Naive thymus-derived CD8-positive, alpha-beta T cell (primary cell): Measurements from ENCODE around the gene C1QTNF8. TPM values are rescaled to one million over a fixed set of nuclear protein-coding genes. Genes with fewer than 3 reads are reported as not detected.

ENCODE experiments used
- ATAC-seq, 2 donors: fragments of 150-1000 bp; cut with Tn5 transposase in 1 of 2; sonication (Bioruptor Pico), chemical (Tn5 transposase) in 1 of 2; 1 replicate in 1 of 2; 2 replicates in 1 of 2; pipeline ENCODE4 v1.10.0; 2021; ENCODE audit warnings: mild to moderate bottlenecking in 2 of 2, moderate library complexity in 2 of 2
- POLR2A ChIA-PET: fragments of 350-600 bp; sonication (Branson Sonifier 250); formaldehyde crosslinking; loops from one replicate; lab custom pipeline; 2021; ENCODE audit warnings: antibody characterized with exemption; lab: Charles Lee
- DNase-seq, 10 donors: peaks; one replicate each; pipeline versions ENCODE4 v3.0.0 to v3.0.0-alpha.2; 2020 to 2022
- H3K27ac Mint-ChIP-seq, 10 donors: one replicate each; pipeline ENCODE4 v1.8.0; 2020 to 2022; ENCODE audit warnings: mild to moderate bottlenecking in 10 of 10, mixed read lengths in 10 of 10, moderate library complexity in 4 of 10, inconsistent platforms in 1 of 10
- H3K27me3 Mint-ChIP-seq, 5 donors: one replicate each; pipeline ENCODE4 v1.8.0; 2021 to 2022; ENCODE audit warnings: mixed read lengths in 5 of 5
- H3K36me3 Mint-ChIP-seq, 3 donors: one replicate each; pipeline ENCODE4 v1.8.0; 2020 to 2022; ENCODE audit warnings: mixed read lengths in 3 of 3, mild to moderate bottlenecking in 2 of 3, inconsistent platforms in 1 of 3
- H3K4me1 Mint-ChIP-seq, 4 donors: one replicate each; pipeline ENCODE4 v1.8.0; 2021 to 2022; ENCODE audit warnings: mixed read lengths in 4 of 4
- H3K4me3 Mint-ChIP-seq, 10 donors: one replicate each; pipeline ENCODE4 v1.8.0; 2020 to 2022; ENCODE audit warnings: mild to moderate bottlenecking in 10 of 10, mixed read lengths in 10 of 10, moderate library complexity in 6 of 10, inconsistent platforms in 1 of 10
- H3K9me3 Mint-ChIP-seq, 9 donors: one replicate each; pipeline ENCODE4 v1.8.0; 2020 to 2022; ENCODE audit warnings: mixed read lengths in 9 of 9, mild to moderate bottlenecking in 3 of 9, inconsistent platforms in 1 of 9, moderate library complexity in 1 of 9
- polyA plus RNA-seq, 3 donors: library from polyadenylated mRNA; unstranded; fragments of 300-500 nt; fragmentation: Illumina TruSeq; gene quantifications; one replicate each; pipeline ENCODE4 v1.2.3, GENCODE V29; 2021
- total RNA-seq, 8 experiments: library from RNA in 2 of 8; stranded (reverse) in 2 of 8; gene quantifications; one replicate each; pipeline ENCODE4 v1.2.3 and lab custom pipeline; 2021 to 2026

Gene C1QTNF8
- total and polyA plus RNA-seq, 5 experiments from 2014 or later, result not detected

DNA sequence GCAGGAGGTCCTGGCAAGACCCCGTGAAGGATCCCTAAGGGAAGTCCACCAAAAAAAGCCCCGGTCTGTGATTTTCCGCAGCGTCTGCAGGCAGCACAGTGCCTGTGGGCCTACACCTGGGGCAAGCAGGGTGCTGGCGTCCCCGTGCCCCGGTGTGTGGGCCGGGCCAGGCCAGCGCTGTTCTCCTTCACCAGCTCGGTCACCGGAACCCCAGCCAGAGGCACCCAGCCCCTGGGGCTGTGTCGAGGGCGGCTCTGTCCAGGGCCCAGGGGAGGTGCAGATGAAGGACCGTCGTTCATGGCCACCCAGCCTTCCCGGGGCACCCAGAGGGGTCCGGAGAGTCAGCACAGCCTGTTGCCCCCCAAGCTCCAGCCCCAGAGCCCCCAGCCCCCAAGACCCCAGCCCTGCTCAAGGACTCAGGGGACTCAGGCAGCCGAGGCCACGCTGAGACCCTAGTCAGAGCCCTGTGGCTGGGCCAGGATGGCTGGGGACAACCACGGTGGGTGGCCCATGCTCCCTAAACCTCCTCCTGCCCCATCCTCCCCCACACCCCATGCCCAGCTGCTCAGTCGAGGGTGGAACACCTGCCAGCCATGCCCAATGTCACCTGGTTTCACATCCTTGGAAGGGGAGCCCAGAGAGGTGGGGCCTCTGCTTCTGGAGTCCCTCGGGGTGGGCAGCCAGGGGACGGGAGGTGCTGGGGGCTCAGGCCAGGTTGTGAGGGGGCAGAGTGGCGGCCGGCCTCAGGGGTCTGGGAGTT, 5.7 kb upstream of the C1QTNF8 start:
- no peaks in the 10 kb centered on the region for H3K9me3 Mint-ChIP-seq
- no peaks in the 10 kb centered on the region for H3K36me3 Mint-ChIP-seq
- H3K4me1 Mint-ChIP-seq, result no peaks in the 10 kb centered on the region
- no peak for DNase-seq
- H3K27me3 Mint-ChIP-seq, result peaks cover 0 to 25% (median 8%) of the 10 kb centered on the region in 5 donors
- ATAC-seq, result no peak
- H3K4me3 Mint-ChIP-seq, result no peak overlapping the region
- POLR2A ChIA-PET, result interaction anchor here (1.2 kb wide), 1 partner anchor 120 kb away, joined by 3 read pairs; the partner anchor contains the start of gene SOX8
- no peak overlapping the region for H3K27ac Mint-ChIP-seq

GRCh38 chr16:1101133-1101532, 5.1 kb upstream of the C1QTNF8 start:
- H3K27me3 Mint-ChIP-seq, result peaks cover 0 to 25% (median 8%) of the 10 kb centered on the region in 5 donors
- ATAC-seq, result no peak
- no peaks in the 10 kb centered on the region for H3K4me1 Mint-ChIP-seq
- no peak overlapping the region for H3K4me3 Mint-ChIP-seq
- POLR2A ChIA-PET, result interaction anchor here (1.2 kb wide), 2 partner anchors 21 to 120 kb away, joined by 3 read pairs; partner anchors contain the start of gene SOX8
- no peaks in the 10 kb centered on the region for H3K36me3 Mint-ChIP-seq
- H3K9me3 Mint-ChIP-seq, result no peaks in the 10 kb centered on the region
- DNase-seq, result no peak
- no peak overlapping the region for H3K27ac Mint-ChIP-seq

DNA sequence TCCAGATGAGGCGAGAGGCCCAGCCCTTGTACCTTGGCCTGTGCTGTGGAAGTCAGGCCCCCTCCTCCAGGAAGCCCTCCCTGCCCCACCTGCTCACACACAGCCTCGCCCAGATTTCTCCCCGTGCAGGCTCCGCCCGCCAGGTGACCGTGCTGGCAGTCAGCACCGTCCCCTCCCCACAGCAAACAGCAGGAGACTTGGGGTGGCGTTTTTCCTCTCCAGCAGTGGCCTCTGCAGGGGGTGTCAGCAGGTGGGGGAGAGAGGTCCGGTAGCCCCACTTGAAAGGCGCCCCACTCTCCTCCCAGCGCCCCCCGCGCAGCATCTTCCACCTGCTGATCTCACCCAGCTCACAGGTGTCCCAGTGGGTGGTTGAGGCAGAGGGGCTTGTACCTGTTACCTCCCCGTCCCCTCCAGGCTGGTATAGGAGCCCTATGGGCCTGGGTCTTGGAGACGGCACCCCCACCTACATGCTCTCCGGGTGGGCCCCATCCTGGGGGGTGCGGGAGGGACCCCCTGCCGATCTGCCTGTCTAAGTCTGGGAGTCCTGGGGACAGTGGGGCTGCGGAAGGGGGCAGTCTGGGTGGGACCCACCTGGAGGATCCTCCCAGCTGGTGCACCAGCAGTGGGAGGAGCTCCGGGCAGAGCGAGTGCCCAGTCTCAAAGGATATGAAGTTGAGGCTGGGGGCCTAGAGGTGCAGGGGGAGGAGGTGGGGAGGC, 4.2 kb upstream of the C1QTNF8 start:
- Mint-ChIP-seq H3K4me1 (no peaks in the 10 kb centered on the region), H3K9me3 (no peaks in the 10 kb centered on the region), H3K27ac (no peak overlapping the region), H3K36me3 (no peaks in the 10 kb centered on the region), H3K4me3 (no peak overlapping the region), H3K27me3 (peaks cover 0 to 19% (median 4%) of the 10 kb centered on the region in 5 donors)
- no peak for DNase-seq
- no peak for ATAC-seq
- POLR2A ChIA-PET, result interaction anchor here (1.2 kb wide), 1 partner anchor 22 kb away, joined by 3 read pairs; no protein-coding TSS in a partner anchor

GRCh38 chr16:1099189-1100083, 3.4 kb upstream of the C1QTNF8 start:
- H3K9me3 Mint-ChIP-seq, result no peaks in the 10 kb centered on the region
- H3K4me3 Mint-ChIP-seq, result no peak overlapping the region
- POLR2A ChIA-PET, result no interaction called here
- H3K4me1 Mint-ChIP-seq, result no peaks in the 10 kb centered on the region
- H3K36me3 Mint-ChIP-seq, result no peaks in the 10 kb centered on the region
- peaks cover 0 to 14% (median 4%) of the 10 kb centered on the region in 5 donors for H3K27me3 Mint-ChIP-seq
- DNase-seq (no peak), ATAC-seq (no peak)
- no peak overlapping the region for H3K27ac Mint-ChIP-seq

- ATAC-seq (no peak), DNase-seq (no peak)
- Mint-ChIP-seq H3K4me3 (no peak overlapping the region), H3K4me1 (no peaks in the 10 kb centered on the region), H3K27ac (no peak overlapping the region), H3K36me3 (no peaks in the 10 kb centered on the region), H3K9me3 (no peaks in the 10 kb centered on the region), H3K27me3 (peaks cover 0 to 10% (median 0%) of the 10 kb centered on the region in 5 donors)
- POLR2A ChIA-PET, result no interaction called here
Measured at GRCh38 chr16:1098266-1098991, 2.4 kb upstream of the C1QTNF8 start.

- H3K36me3 Mint-ChIP-seq, result no peaks in the 10 kb centered on the region
- no peak overlapping the region for H3K4me3 Mint-ChIP-seq
- DNase-seq (no peak), ATAC-seq (no peak)
- H3K27ac Mint-ChIP-seq, result no peak overlapping the region
- POLR2A ChIA-PET, result no interaction called here
- H3K9me3 Mint-ChIP-seq, result no peaks in the 10 kb centered on the region
- H3K4me1 Mint-ChIP-seq, result no peaks in the 10 kb centered on the region
- peaks cover 0 to 10% (median 0%) of the 10 kb centered on the region in 5 donors for H3K27me3 Mint-ChIP-seq
Measured at GRCh38 chr16:1097800-1098199, 1.8 kb upstream of the C1QTNF8 start.

GRCh38 chr16:1097156-1097555, 1.1 kb upstream of the C1QTNF8 start:
- no peak for ATAC-seq
- POLR2A ChIA-PET, result no interaction called here
- no peaks in the 10 kb centered on the region for H3K4me1 Mint-ChIP-seq
- no peak overlapping the region for H3K4me3 Mint-ChIP-seq
- peaks cover 0 to 10% (median 0%) of the 10 kb centered on the region in 5 donors for H3K27me3 Mint-ChIP-seq
- DNase-seq, result no peak
- no peaks in the 10 kb centered on the region for H3K36me3 Mint-ChIP-seq
- no peaks in the 10 kb centered on the region for H3K9me3 Mint-ChIP-seq
- no peak overlapping the region for H3K27ac Mint-ChIP-seq

- Mint-ChIP-seq H3K36me3 (no peaks in the 10 kb centered on the region), H3K27ac (no peak overlapping the region)
- POLR2A ChIA-PET, result no interaction called here
Measured at GRCh38 chr16:1095450-1096168, 435 bp downstream of the C1QTNF8 start.

DNA sequence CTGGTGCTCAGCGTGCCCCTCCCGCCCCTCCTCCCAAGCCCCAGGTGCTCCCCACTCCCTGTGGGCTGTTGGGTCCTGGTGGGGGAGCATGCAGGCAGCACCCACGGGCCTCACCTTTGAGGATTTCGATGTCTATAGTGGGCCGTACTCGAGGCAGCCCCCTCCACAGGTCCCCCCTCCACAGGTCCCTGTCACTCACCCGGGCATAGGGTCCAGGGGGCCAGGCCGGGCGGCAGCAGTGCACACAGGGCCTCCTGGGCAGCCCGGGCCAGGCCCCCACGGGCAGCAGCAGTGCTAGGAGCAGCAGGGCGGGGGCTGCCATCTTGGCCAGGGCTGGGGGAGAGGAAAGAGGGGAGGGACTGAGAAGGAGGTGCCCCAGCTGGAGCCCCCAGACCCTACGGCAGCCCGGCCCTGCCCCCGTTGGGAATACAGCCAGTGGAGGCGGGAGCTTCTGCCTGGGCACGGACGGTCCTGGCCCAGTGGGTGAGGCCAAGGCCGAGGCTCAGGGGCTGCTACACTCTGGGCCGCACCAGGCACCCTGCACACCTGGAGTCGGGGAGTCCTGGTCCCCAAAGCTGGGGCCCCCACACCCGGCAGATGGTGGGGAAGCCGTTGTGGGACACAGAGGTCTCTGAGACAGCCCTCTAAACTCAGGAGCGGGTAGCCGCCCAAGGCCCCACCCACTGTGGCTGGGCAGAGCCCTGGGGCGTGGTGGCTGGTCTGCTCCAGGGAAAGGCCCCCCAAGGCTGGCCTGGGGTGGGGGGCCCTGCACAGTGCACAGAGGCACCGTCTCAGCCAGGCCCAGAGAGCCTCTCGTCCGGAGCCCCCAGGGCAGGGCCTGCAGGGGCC, 1.2 kb downstream of the C1QTNF8 start:
- ATAC-seq (no peak), DNase-seq (no peak)
- Mint-ChIP-seq H3K4me3 (no peak overlapping the region), H3K4me1 (no peaks in the 10 kb centered on the region), H3K27ac (no peak overlapping the region), H3K36me3 (no peaks in the 10 kb centered on the region), H3K9me3 (no peaks in the 10 kb centered on the region), H3K27me3 (peaks cover 0 to 6% (median 0%) of the 10 kb centered on the region in 5 donors)
- POLR2A ChIA-PET, result no interaction called here

More at GRCh38 chr16:1095450-1096168, 435 bp downstream of the C1QTNF8 start:
- no peak for ATAC-seq
- peaks cover 0 to 8% (median 0%) of the 10 kb centered on the region in 5 donors for H3K27me3 Mint-ChIP-seq
- no peak for DNase-seq
- H3K9me3 Mint-ChIP-seq, result no peaks in the 10 kb centered on the region
- no peak overlapping the region for H3K4me3 Mint-ChIP-seq
- H3K4me1 Mint-ChIP-seq, result no peaks in the 10 kb centered on the region

DNA sequence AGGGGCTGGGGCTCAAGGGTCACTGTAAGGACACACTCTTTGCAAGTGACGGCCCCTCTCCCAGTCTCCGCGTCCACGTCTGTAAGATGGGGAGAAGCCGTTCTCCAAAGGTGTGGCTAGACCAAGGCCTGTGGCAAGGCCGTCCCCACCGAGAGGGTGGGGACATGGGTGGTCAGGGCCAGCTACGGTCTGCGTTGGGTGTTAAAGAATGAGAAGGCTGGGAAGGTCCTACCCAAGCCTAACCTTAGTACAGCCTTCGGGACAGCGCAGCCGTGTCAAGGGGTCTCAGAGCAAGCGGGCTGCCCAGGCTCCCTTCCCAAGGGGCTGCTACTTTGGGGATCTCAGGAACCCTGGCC, 1.9 kb downstream of the C1QTNF8 start:
- Mint-ChIP-seq H3K27me3 (peaks cover 0 to under 1% (median 0%) of the 10 kb centered on the region in 5 donors), H3K4me1 (no peaks in the 10 kb centered on the region), H3K36me3 (no peaks in the 10 kb centered on the region), H3K4me3 (no peak overlapping the region), H3K9me3 (no peaks in the 10 kb centered on the region), H3K27ac (no peak overlapping the region)
- DNase-seq, result no peak
- no peak for ATAC-seq
- POLR2A ChIA-PET, result no interaction called here
